NCI-H82 treated with DMSO at 0.1 percent for 48 hours (cell line): Measurements from ENCODE around the gene BNIP3.

Source experiments
- DNase-seq: peaks from one replicate; lab custom pipeline; 2025; ENCODE audit not compliant: unreplicated experiment; lab: John Stamatoyannopoulos, UW

Gene BNIP3, protein sequence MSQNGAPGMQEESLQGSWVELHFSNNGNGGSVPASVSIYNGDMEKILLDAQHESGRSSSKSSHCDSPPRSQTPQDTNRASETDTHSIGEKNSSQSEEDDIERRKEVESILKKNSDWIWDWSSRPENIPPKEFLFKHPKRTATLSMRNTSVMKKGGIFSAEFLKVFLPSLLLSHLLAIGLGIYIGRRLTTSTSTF

DNA sequence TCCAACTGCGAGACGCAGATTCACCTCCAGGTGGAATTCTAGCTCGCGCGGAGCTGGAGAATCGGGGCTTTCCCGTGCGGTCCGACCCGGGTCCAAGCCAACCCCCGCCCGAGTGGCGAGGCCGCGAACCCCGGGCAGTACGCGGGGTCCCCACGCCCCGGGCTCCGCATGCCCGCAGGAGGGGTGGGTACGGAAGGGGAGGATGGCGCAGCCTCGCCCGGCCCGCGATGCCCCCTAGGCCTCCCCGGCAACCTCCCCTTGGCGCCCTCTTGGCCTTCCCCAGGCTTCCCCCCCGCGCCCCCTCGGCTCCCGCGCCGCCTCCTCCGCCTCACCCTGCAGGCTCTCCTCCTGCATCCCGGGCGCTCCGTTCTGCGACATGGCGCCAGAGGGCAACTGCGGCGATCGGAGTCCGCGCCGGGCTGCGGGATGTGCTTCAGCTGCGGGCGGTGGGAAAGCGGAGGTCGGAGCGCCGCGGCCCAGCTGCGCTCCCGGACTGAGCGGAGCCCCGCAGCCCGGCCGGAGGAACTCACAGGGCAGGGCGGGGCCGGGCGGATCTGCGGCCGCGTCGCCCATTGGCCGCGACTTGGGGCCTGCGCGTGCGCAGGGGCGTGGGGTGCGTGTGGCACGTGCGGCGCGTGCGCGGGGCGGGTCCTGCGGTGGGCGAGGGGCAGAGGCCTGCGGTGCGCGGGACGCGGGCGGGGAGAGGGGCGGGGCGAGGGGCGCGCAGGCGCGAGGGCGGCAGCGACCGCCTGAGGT, at the start of gene BNIP3:
BNIP3 (minus strand) TSS at position 495 of the 756 bp plus-strand sequence; CDS start at position 378, 117 bp downstream.
- peak; percentile 61 for DNase-seq

DNA sequence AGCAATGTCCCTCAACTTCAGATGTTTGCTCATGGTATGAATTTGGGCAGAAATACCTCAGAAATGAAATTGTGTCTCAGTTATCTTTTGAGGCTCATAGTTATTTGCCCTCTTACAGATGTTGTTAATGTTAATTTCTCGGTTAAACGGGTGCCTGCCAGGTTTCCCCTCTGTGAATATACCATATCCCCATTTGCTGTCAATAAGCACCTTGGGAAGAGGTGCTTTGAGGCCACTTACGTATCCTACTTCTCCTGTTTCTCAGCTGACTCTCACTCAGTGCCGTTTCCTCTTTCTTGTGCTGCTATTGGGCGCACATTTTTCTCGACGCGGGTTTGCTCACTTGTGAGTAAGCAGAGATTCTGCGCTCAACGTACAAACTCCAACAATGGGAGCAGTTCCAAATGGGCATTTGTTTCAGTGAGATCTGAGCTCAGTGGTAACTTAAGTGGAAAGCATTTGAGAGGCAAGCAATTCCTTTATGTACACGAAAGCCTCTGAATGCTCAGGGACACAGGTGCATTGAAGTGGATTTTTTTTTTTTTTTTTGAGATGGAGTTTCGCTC, 49.3 kb upstream of the BNIP3 start:
- DNase-seq, result no peak

DNA sequence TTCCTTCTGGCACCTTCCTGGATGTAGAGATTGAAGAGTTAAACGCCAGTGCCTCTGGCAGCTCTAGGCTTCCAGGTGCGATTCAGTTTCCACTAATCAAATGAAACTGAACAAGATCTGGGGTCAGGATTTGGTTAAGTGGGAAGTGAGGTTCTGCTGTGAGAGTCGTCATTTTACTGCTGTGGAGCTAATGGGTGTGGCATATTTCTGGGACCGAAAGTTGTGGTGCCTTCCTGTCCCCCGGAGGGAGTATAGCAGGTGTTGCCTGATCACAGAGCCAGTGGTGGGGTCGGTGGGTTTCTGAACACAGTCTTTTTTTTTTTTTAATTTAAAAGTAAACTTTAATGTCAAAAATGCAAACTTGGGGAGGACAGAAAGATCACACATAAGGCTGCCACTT, 47.0 kb upstream of the BNIP3 start:
- no peak for DNase-seq

DNA sequence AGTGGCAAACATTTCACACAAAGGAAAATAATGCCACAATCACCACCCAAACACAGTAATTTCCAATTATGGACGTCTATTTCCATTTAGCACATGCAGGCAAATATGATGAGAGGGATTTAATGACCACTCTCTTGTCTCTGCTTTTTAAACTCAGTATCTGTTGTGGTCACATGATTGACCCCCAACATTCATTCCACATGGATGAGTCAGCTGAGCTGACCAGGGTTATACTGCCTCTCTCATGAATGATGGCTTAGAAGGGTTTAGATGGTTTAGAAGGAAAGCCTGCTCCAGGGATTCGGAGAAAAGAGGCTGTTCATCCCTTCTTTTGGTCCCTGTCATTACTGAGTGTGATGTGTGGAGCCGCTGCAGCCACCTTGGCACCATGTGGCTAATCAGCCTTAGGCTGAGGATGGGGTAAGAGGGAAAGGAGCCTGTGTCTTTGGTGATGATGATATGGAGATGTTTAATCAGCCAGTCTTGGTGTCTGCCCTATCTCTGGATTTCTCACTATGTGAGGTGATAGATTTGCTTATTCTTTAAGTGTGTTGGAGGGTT, 45.8 kb upstream of the BNIP3 start:
- DNase-seq, result no peak

DNA sequence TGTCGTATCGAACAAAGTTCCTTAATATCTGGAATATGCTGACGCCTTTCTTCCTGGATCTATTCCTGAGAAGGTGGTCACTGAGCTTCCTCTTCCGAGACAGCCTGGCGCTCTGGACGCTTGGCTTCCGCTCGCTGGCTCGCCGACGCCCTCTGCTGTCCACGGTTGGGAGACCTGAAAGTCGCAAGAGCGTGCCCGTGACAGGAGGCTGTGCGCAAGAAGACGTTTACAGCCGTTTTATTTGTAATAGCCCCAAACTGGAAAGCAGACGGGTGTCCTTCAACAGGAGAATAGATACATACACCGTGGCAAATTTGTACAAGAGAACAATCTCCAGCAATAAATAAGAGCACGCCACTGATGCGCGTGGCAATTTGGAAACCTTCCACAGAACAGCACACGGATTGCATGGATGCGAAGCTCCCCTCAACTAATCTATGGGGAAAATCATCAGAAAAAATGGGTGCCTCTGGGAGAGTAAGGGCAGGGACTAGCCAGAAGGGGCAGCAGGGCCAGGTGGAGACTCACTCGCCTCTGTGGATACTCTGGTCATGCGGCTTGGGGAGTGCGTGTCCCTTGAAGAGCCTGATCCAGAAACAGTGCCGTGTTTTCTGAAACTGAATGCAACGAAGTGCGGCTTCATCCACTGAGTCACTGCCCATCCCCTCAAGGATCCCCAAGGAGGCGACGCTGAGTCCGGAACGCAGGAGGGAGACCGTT, 41.5 kb upstream of the BNIP3 start:
- no peak for DNase-seq

DNA sequence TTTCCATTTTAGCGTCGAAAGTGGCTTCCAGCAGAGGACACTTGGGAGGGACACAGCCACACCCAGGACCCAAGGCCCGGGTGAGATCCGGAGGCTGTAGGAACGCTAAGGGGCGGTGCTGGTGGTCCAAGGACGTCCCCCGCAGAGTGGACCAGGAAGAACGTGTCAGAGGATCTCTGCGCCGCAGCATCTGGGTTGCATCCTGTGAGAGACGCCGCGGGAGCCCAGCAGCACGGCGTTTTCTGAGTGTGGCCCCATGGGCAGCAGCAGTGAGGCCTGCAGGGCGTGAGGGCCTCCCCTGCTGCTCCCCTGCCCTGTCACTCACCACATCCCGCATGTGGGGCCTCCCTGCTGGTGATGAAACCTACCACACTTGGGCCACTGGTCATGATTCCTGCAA, 40.5 kb upstream of the BNIP3 start:
- DNase-seq, result no peak

DNA sequence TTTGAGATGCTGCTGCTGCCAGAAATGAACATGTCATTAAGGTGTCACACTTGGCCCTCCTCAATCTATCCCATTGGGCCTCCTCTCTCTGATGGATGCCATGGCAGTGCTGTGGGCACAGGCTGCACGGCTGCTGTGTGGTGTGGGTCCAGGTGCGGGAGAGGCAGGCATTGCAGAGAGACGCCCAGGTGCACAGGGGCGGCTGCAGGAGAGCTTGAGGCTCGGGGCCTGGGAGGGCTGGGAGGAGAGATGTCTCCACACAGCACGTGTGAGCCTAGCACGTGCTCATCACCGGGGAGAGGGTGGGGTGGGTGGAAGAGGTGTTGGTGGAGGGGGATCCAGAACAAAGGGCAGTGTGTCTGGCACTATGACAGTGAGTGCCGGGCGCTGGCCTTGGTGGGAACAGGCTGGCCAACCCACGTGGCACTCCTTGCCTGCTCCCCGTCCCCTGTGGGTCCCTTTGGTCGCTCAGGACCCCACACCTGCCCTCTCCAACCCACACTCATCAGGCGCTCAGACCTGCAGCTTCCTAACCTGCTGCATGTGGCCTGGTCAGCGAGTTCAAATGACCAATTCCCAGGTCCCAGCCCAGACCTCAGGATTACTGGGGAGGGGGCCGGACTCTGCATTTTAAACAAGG, 39.9 kb upstream of the BNIP3 start:
- DNase-seq, result no peak

DNA sequence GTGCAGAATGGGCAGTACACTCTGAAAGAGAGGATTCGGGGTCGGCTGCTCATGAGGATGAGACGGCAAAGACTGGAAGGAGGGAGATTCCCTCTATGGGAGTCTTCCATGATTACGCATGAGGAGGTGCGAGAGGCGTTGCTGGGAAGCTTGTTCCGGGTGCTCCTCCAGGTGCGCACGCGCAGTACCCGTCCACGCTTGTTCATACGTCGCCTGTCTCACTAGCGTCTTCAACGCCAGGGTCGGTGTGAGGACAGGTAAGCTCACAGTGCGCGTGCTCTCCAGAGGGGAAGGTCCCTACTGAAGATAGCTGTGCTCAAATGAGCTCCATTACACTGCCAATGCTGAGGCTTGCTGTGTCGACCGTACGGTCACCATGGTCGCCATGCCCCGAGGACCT, 39.3 kb upstream of the BNIP3 start:
- DNase-seq, result no peak

DNA sequence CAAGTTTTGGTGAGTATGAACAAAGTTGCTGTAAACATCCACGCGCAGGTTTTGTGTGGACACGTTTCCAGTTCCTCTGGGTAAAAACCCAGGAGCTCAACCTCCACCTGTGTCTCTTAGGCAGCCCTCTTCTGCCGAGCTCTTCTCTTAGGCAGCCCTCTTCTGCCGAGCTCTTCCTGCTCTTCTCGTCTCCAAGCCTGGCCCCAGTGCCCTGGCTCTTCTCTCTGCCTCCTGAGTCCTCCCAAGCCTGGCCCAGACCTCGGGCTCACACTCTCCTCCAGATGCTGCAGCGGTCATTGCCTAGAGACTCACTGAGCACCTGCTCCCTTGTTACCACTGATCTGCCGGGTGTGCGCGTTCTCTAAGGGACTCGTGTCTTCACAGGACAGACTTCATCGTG, 38.7 kb upstream of the BNIP3 start:
- no peak for DNase-seq

DNA sequence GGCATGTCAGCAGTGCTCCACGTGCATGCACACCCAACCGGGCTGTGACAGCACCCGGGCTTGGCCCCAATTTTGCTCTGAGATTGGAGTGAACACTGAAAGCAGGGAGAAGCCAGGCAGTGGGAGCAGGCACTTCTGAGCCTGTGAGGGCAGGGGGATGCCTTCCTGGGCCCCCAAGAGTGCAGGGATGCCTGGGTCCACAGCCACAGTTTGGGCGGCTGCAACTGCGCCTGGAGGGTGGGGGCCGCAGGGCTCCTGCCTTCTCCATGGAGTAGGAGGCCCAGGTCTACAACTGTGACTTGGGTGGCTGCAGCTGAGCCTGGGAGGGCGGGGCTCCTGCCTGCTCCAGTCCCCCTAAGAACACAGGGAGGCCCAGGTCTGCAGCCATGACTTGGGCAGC, 37.6 kb upstream of the BNIP3 start:
- DNase-seq, result no peak

DNA sequence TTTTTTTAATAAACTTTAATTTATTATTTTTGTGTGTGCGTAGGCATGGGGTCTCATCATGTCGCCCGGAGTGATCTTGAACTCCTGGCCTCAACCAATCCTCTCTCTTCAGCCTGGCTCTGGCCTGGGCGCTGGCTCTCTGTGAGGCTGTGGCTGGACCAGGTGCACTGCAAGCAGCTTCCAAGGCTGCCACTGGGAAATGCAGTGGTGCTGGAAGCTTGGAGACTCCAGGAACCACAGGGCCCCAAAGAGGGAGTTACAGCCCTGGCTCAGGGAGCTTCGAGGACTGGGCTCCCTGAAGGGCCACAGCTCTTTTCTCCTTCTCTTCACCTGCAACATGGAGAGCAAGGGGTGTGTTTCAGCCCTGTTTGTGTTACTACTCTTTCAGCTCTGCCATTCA, 36.7 kb upstream of the BNIP3 start:
- DNase-seq, result no peak

DNA sequence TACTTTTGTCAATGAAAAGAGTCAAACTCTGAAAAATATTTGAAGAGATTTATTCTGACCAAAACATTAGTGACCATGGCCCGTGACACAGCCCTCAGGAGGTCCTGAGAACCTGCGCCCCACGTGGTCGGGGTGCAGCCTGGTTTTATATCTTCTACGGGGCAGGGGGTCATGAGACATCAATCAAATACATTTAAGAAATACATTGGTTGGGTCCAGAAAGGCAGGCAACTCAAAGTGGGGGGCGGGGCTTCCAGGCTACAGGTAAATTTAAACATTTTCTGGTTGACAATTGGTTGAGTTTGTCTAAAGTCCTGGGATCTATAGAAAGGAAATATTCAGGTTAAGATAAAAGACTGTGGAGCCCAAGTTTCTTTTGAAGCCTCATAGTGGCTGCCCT, 34.8 kb upstream of the BNIP3 start:
- no peak for DNase-seq

DNA sequence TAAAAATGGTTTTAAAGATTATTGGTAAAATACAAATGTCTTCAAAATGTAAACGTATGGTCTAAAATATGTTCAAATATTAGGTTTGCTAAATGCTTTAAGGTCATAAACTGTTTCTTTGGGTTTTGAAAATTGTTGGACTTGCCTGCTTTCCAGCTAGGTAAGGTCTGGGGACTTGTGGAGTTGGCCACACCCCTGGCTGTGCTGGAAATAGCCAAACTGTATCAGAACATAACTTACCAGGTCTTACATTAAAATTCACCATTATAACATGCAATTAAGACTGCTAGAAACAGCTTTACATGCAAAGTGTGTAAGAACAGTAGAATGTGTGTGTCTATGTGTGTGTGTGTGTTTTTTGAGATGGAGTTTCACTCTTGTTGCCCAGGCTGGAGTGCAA, 29.7 kb upstream of the BNIP3 start:
- DNase-seq, result no peak

DNA sequence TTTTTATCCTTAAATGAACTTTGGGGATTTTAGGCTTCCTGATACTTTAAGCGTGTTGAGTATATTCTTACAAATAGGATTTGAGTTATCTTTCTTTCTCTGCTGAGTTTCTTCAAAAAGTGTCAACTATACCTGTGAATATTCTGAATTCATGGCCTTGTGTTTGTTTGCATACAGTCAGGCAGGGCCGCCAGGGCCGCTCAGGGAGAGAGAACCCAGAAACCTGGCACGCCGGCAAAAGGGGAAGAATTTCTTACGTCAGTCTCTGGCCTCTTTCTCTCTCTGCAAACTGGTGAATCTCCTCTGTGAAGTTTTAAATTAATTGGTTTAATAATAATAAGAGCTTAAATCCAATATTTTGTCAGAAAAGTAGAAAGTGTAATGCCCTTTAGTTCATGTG, 29.3 kb upstream of the BNIP3 start:
- DNase-seq, result no peak

DNA sequence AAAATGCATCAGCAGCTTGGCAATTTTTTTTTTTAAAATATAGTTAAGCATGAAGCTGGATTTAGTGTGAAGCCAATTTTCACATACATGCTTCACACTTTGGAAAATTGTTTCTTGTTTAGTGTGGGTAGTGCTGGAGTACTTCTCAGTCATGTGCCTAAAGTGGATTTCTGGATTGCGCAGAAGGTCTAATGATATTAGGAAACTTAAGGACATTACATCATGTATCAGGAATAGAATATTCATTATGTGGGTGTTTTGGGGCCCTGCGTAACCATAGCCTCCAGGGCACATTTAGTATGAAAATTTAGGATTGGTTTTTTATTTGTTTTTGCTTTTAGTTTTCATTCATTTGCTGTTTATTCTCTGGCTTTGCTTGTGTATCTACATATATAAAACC, 28.8 kb upstream of the BNIP3 start:
- peak; percentile 3 for DNase-seq

DNA sequence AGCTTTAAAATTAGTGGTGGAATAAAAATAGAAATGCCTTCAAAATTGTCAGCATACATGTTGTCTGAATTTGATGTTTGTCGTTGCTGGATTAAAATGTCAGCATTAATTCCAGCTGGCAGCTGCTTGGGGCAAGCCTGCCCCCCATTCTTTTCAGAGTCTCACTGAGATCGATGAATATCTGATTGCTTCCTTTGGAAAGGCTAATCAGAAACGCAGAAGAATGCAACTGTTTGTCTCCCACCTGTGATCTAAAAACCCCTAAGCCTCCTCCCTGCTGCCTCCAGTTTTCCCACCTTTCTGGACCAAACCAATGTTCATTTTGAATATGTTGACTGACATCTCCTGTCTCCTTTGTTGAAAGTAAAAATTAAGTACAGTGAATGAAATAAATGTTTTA, 27.9 kb upstream of the BNIP3 start:
- no peak for DNase-seq

DNA sequence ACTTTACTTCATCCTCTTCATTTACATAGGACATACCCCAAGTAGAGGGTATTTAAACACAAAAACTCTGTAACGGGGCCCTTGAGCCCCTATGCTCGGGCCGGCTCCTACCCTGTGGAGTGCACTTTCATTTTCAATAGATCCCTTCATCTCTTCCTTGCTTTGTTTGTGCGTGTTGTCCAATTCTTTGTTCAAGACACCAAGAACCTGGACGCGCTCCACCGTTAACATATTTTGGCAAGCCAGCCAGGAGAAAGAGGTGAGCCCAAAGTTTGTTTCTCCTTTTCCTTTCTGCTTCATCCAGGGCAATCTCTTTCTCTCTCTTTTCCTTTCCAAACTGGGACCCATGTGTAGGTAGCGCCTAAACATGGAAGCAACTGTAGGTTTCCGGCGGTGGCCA, 26.0 kb upstream of the BNIP3 start:
- DNase-seq, result no peak

DNA sequence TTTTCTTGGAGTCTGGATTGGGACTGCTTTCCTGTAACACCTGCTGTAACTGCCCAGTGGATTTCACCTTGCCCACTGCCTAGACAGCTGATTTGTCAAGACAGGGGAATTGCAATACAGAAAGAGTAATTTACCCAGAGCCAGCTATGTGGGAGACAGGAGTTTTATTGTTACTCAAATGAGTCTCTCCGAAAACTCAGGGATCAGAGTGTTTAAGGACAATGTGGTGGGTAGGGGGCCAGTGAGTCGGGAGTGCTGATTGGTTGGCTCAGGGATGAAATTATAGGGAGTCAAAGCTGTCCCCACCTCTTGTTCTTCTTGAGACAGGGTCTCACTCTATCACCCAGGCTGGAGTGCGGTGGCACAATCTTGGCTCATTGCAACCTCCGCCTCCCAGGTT, 25.2 kb upstream of the BNIP3 start:
- no peak for DNase-seq

DNA sequence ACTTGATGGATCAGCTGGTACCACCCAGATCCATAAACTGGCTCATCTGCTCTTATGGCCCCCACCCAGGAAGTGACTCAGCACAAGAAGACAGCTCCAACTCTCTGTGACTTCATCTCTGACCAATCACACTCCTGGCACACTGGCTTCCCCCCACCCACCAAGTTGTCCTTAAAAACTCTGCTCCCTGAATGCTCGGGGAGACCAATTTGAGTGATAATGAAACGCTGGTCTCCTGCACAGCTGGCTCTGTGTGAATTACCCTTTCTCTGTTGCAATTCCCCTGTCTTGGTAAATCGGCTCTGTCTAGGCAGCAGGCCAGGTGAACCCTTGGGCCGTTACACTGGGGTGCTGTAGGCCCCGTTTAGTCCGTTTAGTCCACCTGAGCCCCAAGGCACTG, 23.4 kb upstream of the BNIP3 start:
- no peak for DNase-seq

DNA sequence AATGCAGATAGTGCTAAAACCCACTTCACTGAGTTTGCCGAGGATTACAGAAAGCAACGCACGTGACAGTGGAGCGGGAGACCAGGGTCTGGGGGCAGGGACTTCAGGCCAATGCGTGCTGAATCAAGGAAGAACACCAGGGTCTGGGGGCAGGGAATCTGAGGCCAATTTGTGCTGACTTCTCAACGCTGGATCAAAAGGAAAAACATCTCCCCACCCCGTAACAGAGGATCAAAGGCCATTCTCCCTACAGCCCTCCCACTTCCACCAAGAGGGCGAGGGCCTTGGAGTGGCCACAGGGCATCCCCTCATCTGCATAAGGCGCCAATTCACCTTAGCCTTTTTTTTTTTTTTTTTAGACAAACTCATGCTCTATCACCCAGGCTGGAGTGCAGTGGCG, 22.3 kb upstream of the BNIP3 start:
- no peak for DNase-seq

DNA sequence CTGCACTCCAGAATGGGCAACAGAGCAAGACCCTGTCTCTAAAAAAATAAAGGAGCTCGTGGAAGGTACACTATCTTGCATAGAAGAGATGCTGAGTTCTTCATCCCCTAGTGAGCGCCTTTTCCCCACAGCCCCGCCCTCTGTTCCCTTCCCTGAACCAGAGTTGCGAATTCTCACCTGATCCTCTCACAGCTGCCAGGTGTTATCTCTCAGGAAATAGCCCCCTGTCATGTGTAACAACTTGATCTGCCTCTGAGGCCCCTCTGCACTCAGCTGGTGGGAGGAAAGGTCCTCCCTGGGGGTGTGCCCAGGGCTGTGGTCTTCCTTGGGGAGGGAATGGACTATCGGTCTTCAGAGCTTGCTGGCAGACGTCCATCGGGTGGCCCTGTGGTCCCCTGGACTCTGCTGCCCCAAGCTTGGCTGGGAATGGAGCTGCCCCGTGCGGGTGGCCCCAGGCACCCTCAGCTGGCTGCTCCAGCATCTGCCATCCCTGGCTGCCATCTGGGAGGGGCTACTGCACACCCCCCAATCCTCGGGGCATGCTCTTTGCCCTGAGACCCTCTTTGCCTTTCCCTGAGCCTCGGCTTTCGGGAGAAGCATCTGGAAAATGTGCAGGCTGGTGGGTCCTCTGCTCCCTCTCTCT, 21.7 kb upstream of the BNIP3 start:
- no peak for DNase-seq
